SK-N-SH (cell line): ENCODE measurements around the gene GLIS2. TPM values are rescaled to one million over a fixed set of nuclear protein-coding genes. Genes with fewer than 3 reads are reported as not detected.
A peak's percentile ranks its signal among the peaks of the same experiment; 100 is the strongest.

Experiments used
- CTCF ChIA-PET: fragments of 300-600, 350-600 bp; formaldehyde crosslinking; extraction: SDS; loops from one replicate; lab custom pipeline; 2021; lab: Yijun Ruan, JAX
- POLR2A ChIA-PET: fragments of 350-600 bp; sonication (Branson Sonifier 250); formaldehyde crosslinking; extraction: SDS; loops from one replicate; lab custom pipeline; 2020; ENCODE audit warnings: antibody characterized with exemption, inconsistent platforms; lab: Yijun Ruan, JAX
- DNase-seq: peaks from one replicate; pipeline ENCODE4 v3.0.0; 2012
- H2AFZ ChIP-seq: fragments of 200-600 bp; sonication (generic); 2 replicates; pipeline ENCODE4 v1.8.1; 2016; ENCODE audit warnings: antibody characterized with exemption, mild to moderate bottlenecking, low read depth
- H3F3A ChIP-seq: fragments of 200-600 bp; sonication (generic); replicated peaks from 2 replicates; pipeline ENCODE3; 2016; ENCODE audit warnings: antibody characterized with exemption, mild to moderate bottlenecking; ENCODE audit not compliant: insufficient read depth
- H3K27ac ChIP-seq, 2 experiments: fragments of 200-500 bp in 1 of 2; fragments of 200-600 bp in 1 of 2; sonication (Bioruptor generic) in 1 of 2; sonication (generic), shearing (Covaris generic) in 1 of 2; 2 replicates each; pipeline versions ENCODE4 v1.5.1 to v1.6.1; 2014 to 2016; ENCODE audit warnings: low read depth in 2 of 2, inconsistent platforms in 1 of 2, low read length in 1 of 2, mild to moderate bottlenecking in 1 of 2, mixed read lengths in 1 of 2
- H3K27me3 ChIP-seq: fragments of 200-600 bp; sonication (generic), shearing (Covaris generic); 2 replicates; pipeline ENCODE4 v1.6.1; 2016; ENCODE audit warnings: mixed run types; ENCODE audit not compliant: insufficient read depth
- H3K36me3 ChIP-seq, 2 experiments: fragments of 200-500 bp in 1 of 2; fragments of 200-600 bp in 1 of 2; sonication (Bioruptor generic) in 1 of 2; sonication (generic) in 1 of 2; replicated peaks in 1 of 2; 2 replicates each; pipeline versions ENCODE3 to v1.5.1; 2014 to 2016; ENCODE audit warnings: low read length in 1 of 2, mild to moderate bottlenecking in 1 of 2; ENCODE audit not compliant: insufficient read depth in 2 of 2, control insufficient read depth in 1 of 2
- H3K4me1 ChIP-seq, 2 experiments: fragments of 200-500 bp in 1 of 2; fragments of 200-600 bp in 1 of 2; sonication (Bioruptor generic) in 1 of 2; sonication (generic), shearing (Covaris generic) in 1 of 2; 2 replicates each; pipeline versions ENCODE4 v1.5.1 to v1.6.1; 2014 to 2016; ENCODE audit warnings: low read depth in 1 of 2, low read length in 1 of 2, mixed run types in 1 of 2; ENCODE audit not compliant: insufficient read depth in 2 of 2, control insufficient read depth in 1 of 2
- H3K4me2 ChIP-seq: fragments of 200-600 bp; sonication (generic), shearing (Covaris generic); 2 replicates; pipeline ENCODE4 v1.6.1; 2017; ENCODE audit warnings: mixed run types
- H3K4me3 ChIP-seq, 2 experiments: fragments of 200-500 bp in 1 of 2; fragments of 200-600 bp in 1 of 2; sonication (Bioruptor generic) in 1 of 2; sonication (generic), shearing (Covaris generic) in 1 of 2; 2 replicates each; pipeline versions ENCODE4 v1.5.1 to v1.8.1; 2014 to 2016; ENCODE audit warnings: low read depth in 2 of 2, inconsistent platforms in 1 of 2, low read length in 1 of 2, mild to moderate bottlenecking in 1 of 2, mixed read lengths in 1 of 2, moderate library complexity in 1 of 2
- H3K79me2 ChIP-seq: fragments of 200-600 bp; sonication (generic); 2 replicates; pipeline ENCODE4 v1.8.1; 2017; ENCODE audit warnings: mild to moderate bottlenecking; ENCODE audit not compliant: insufficient read depth
- H3K9ac ChIP-seq: fragments of 200-600 bp; sonication (generic); 2 replicates; pipeline ENCODE4 v1.6.1; 2017; ENCODE audit warnings: mixed run types
- H3K9me2 ChIP-seq: fragments of 200-600 bp; sonication (generic); 2 replicates; pipeline ENCODE4 v1.6.1; 2017; ENCODE audit warnings: mixed run types
- H3K9me3 ChIP-seq: fragments of 200-600 bp; sonication (generic); 2 replicates; pipeline ENCODE4 v1.6.1; 2017; ENCODE audit warnings: mixed run types, mild to moderate bottlenecking, moderate library complexity
- H4K20me1 ChIP-seq: fragments of 200-600 bp; sonication (generic); 2 replicates; pipeline ENCODE4 v1.6.1; 2017; ENCODE audit warnings: mild to moderate bottlenecking, mixed run types; ENCODE audit not compliant: insufficient read depth
- CHD2 ChIP-seq: fragments of 150-350 bp; IDR thresholded peaks from 2 replicates; pipeline ENCODE4 v1.6.1; 2018; ENCODE audit warnings: low read length; ENCODE audit not compliant: partially characterized antibody
- EZH2phosphoT487 ChIP-seq: fragments of 200-600 bp; sonication (generic); IDR thresholded peaks from 2 replicates; pipeline ENCODE4 v1.6.1; 2017; ENCODE audit warnings: low read depth, mixed run types, mild to moderate bottlenecking, antibody characterized with exemption, moderate library complexity, borderline replicate concordance
- MAX ChIP-seq: IDR thresholded peaks from 2 replicates; pipeline ENCODE4 v1.4.0; 2012; ENCODE audit warnings: low read depth
- POLR2AphosphoS5 ChIP-seq: IDR thresholded peaks from 2 replicates; pipeline ENCODE4 v1.6.1; 2012; ENCODE audit warnings: low read depth, low read length
- RCOR1 ChIP-seq: fragments of 150-350 bp; IDR thresholded peaks from 2 replicates; pipeline ENCODE4 v1.6.1; 2017; ENCODE audit warnings: antibody characterized with exemption, low read length
- RFX5 ChIP-seq: IDR thresholded peaks from 2 replicates; pipeline ENCODE4 v1.6.1; 2012; ENCODE audit warnings: mild to moderate bottlenecking, improper control_type of control experiment, low read length
- RXRA ChIP-seq: IDR thresholded peaks from 2 replicates; pipeline ENCODE4 v1.4.0; 2012; ENCODE audit warnings: low read depth, mild to moderate bottlenecking, borderline replicate concordance
- SIN3A ChIP-seq: IDR thresholded peaks from 2 replicates; pipeline ENCODE4 v1.6.1; 2012; ENCODE audit warnings: low read depth, mild to moderate bottlenecking, low read length, moderate library complexity, borderline replicate concordance
- WGBS: methylation state at CpG from one replicate; pipeline ENCODE4 v1.1.6; 2017; ENCODE audit warnings: low lambda C conversion rate; 5-methylcytosine and 5-hydroxymethylcytosine counted together
- polyA plus RNA-seq, 3 experiments: library from polyadenylated mRNA; depleted of rRNA; stranded (reverse); fragments of >200 nt; gene quantifications; 2 replicates each; pipeline ENCODE4 v1.2.3, GENCODE V29; 2012
- TF ChIP-seq, protein P1 (sequence below): IDR thresholded peaks from 2 replicates; pipeline ENCODE4 v1.4.0; 2012; ENCODE audit warnings: low read depth, borderline replicate concordance
- TF ChIP-seq, protein P2 (sequence below): IDR thresholded peaks from 2 replicates; pipeline ENCODE4; 2012

GLIS2 gene
- polyA plus RNA-seq, 1 of the 3 experiments (the other 2 are of a cell fraction): 6.5 TPM

DNA sequence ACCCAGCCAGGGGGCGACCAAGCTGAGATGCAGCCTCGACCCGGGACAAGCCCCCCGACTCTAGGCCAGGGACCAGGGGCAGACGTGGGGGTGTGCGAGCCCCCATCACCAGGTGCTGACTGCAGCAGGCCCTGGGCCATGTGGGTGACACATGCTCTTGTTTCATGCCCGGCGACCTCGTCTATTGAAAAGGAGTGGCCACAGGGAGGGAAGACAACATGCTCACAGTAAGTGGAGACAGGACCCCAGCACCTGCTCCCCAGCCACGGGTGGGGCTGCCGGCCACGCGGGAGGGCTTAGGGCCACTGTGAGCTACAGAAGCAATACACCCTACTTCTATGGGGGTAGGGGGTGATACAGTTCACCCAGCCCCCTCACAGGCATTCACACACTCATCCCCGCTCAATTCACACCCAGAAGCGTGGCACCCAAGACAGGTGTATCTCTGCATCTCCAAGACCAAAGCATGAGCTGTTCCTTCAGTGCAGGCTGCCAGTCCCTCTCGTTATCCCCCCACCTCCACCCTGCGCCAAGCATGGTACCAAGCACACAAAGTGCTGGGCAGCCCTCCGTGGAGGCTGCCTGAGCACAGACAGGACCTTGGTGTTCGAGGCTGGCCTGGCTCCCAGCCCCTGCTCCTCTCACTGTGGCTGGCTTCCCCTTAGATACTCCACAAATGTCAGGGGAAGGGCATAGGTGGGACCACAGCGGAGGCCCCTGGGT, 69.4 kb downstream of the GLIS2 start:
- H3K4me2 ChIP-seq: no peak overlapping the region
- H3K79me2 ChIP-seq: no peaks in the 10 kb centered on the region
- H4K20me1 ChIP-seq: peaks cover 14% of the 10 kb centered on the region; the same call in 1 of the 2 replicates
- no peak overlapping the region for H3K9ac ChIP-seq
- H3K9me3 ChIP-seq: no peaks in the 10 kb centered on the region
- peaks cover 30 to 70% of the 10 kb centered on the region in 2 experiments; a peak in 3 of 4 replicates for H3K4me1 ChIP-seq
- TF ChIP-seq MAX (peak; percentile 66; the same call in 1 of the 2 replicates), RCOR1 (no peak), RFX5 (no peak), RXRA (no peak), SIN3A (no peak), EZH2phosphoT487 (no peak), POLR2AphosphoS5 (peak; percentile 9)
- TF ChIP-seq, protein P1, sequence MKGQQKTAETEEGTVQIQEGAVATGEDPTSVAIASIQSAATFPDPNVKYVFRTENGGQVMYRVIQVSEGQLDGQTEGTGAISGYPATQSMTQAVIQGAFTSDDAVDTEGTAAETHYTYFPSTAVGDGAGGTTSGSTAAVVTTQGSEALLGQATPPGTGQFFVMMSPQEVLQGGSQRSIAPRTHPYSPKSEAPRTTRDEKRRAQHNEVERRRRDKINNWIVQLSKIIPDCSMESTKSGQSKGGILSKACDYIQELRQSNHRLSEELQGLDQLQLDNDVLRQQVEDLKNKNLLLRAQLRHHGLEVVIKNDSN: no peak
- DNase-seq: peak; percentile 64
- H3K27ac ChIP-seq: peak overlapping the region; percentile 48 to 93; a peak in 3 of 4 replicates
- ChIA-PET POLR2A (interaction anchor here (0.6 kb wide), 1 partner anchor 12 kb away, joined by 3 read pairs; no protein-coding TSS in a partner anchor), CTCF (interaction anchor here (2.8 to 32.1 kb wide), 2 partner anchors 17 to 26 kb away, joined by 11 to 558 read pairs; no protein-coding TSS in a partner anchor)
- H3K27me3 ChIP-seq: no peaks in the 10 kb centered on the region
- 82% methylated on average over 11 of the region's 20 CpGs for WGBS
- H3K4me3 ChIP-seq: no peak overlapping the region
- H2AFZ ChIP-seq: no peak overlapping the region
- H3F3A ChIP-seq: peaks cover 23% of the 10 kb centered on the region
- H3K9me2 ChIP-seq: no peaks in the 10 kb centered on the region
- H3K36me3 ChIP-seq: peaks cover 0 to 33% of the 10 kb centered on the region in 2 experiments

DNA sequence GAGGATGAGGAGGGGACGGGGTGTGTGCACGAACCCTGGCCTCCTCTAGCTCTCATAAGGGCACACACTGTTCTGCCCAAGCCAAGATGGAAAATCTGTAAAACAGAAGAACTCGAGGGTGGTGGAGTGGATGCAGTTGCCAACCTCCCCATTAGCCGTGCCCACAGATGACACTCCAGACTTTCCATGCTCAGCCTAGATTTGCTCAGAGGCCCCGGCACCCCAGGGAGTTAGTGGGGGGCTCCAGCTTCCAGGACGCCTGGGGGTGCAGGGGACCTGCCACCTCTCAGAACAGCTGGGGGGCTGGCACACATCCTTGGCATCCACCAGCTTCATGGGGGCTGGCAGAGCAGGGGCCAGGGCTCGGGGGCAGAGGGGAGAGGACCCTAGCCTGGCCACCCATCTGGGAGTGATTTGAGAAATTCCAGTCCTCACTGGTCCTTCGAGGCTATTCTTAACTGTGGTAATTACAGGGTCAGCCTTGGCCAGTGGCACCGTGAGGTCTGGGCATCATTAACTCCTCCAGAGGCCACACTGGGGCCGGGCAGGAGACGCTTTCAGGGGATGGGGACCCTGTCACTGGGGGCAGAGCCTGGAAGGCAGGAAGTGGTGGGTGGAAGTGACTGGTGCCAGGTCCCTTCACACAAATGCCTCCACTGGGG, 70.1 kb downstream of the GLIS2 start:
- no peak overlapping the region for H2AFZ ChIP-seq
- CTCF ChIA-PET: interaction anchor here (0.8 to 32.1 kb wide), 4 partner anchors 8 to 27 kb away, joined by 3 to 558 read pairs (median 8); no protein-coding TSS in a partner anchor
- H3F3A ChIP-seq: peaks cover 19% of the 10 kb centered on the region
- POLR2A ChIA-PET: interaction anchor here (0.6 to 1.1 kb wide), 3 partner anchors 9 to 12 kb away, joined by 3 to 5 read pairs (median 3); no protein-coding TSS in a partner anchor
- H3K27me3 ChIP-seq: no peaks in the 10 kb centered on the region
- peaks cover 8% of the 10 kb centered on the region; the same call in 1 of the 2 replicates for H4K20me1 ChIP-seq
- peak overlapping the region; percentile 44; the same call in 1 of the 2 replicates for H3K4me2 ChIP-seq
- TF ChIP-seq, protein P2, sequence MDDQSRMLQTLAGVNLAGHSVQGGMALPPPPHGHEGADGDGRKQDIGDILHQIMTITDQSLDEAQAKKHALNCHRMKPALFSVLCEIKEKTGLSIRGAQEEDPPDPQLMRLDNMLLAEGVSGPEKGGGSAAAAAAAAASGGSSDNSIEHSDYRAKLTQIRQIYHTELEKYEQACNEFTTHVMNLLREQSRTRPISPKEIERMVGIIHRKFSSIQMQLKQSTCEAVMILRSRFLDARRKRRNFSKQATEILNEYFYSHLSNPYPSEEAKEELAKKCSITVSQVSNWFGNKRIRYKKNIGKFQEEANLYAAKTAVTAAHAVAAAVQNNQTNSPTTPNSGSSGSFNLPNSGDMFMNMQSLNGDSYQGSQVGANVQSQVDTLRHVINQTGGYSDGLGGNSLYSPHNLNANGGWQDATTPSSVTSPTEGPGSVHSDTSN: no peak
- TF ChIP-seq CHD2: peak; percentile 13
- 72% methylated on average over 7 of the region's 11 CpGs for WGBS
- H3K9me3 ChIP-seq: no peaks in the 10 kb centered on the region
- no peaks in the 10 kb centered on the region for H3K79me2 ChIP-seq
- H3K36me3 ChIP-seq: peaks cover 0 to 28% of the 10 kb centered on the region in 2 experiments
- DNase-seq: peak; percentile 68
- no peaks in the 10 kb centered on the region for H3K9me2 ChIP-seq
- no peak overlapping the region for H3K9ac ChIP-seq
- no peak overlapping the region for H3K4me3 ChIP-seq
- H3K4me1 ChIP-seq: peaks cover 30 to 74% of the 10 kb centered on the region in 2 experiments; a peak in 3 of 4 replicates
- peak overlapping the region; percentile 48 to 93 for H3K27ac ChIP-seq
